AG20443 (cell line): Measurements from ENCODE around the gene CMIP.
A peak's percentile ranks its signal among the peaks of the same experiment; 100 is the strongest.

Experiments
- DNase-seq: peaks from one replicate; pipeline ENCODE4 v3.0.0; 2012; ENCODE audit warnings: low spot score, mixed read lengths

Gene CMIP

GRCh38 chr16:81495321-81496234 lies 51.0 kb downstream of the CMIP start:
- no peak for DNase-seq

- no peak for DNase-seq
Observed at GRCh38 chr16:81496321-81496720, 51.7 kb downstream of the CMIP start.

GRCh38 chr16:81496742-81497141 lies 52.1 kb downstream of the CMIP start:
- DNase-seq, result no peak

- DNase-seq, result no peak
Observed at GRCh38 chr16:81497690-81498089, 53.1 kb downstream of the CMIP start.

GRCh38 chr16:81498351-81498750 lies 53.7 kb downstream of the CMIP start:
- no peak for DNase-seq

- no peak for DNase-seq
Observed at GRCh38 chr16:81499576-81500380, 55.2 kb downstream of the CMIP start.

GRCh38 chr16:81500833-81501521 lies 56.4 kb downstream of the CMIP start:
- no peak for DNase-seq

GRCh38 chr16:81502396-81503070 lies 57.9 kb downstream of the CMIP start:
- no peak for DNase-seq

GRCh38 chr16:81505011-81505661 lies 60.5 kb downstream of the CMIP start:
- DNase-seq, result no peak

GRCh38 chr16:81509404-81509803 lies 64.8 kb downstream of the CMIP start:
- DNase-seq, result no peak

GRCh38 chr16:81510016-81510415 lies 65.4 kb downstream of the CMIP start:
- no peak for DNase-seq

GRCh38 chr16:81511371-81511770 lies 66.8 kb downstream of the CMIP start:
- DNase-seq, result no peak

- DNase-seq, result peak; percentile 70
Observed at GRCh38 chr16:81513204-81514040, 68.8 kb downstream of the CMIP start.

- no peak for DNase-seq
Observed at GRCh38 chr16:81514041-81514559, 69.5 kb downstream of the CMIP start.

- DNase-seq, result no peak
Observed at GRCh38 chr16:81514568-81515258, 70.1 kb downstream of the CMIP start.

- no peak for DNase-seq
Observed at GRCh38 chr16:81515281-81515680, 70.7 kb downstream of the CMIP start.

GRCh38 chr16:81515721-81516120 lies 71.1 kb downstream of the CMIP start:
- DNase-seq, result no peak

GRCh38 chr16:81516478-81517149 lies 72.0 kb downstream of the CMIP start:
- DNase-seq, result no peak

- no peak for DNase-seq
Observed at GRCh38 chr16:81517150-81517499, 72.5 kb downstream of the CMIP start.
